Stimulated activated naive CD8-positive, alpha-beta T cell treated with anti-CD3 and anti-CD28 coated beads, Interleukin-15, amount 100 ng/mL, for 72 hours (primary cell): ENCODE data around the gene ARRB1.

Experiments
- ATAC-seq: fragments of 150-1000 bp; cut with Tn5 transposase; 2 replicates; pipeline ENCODE4 v1.10.0; 2021; ENCODE audit warnings: mild to moderate bottlenecking, moderate library complexity
- DNase-seq, 2 donors: peaks; one replicate each; pipeline ENCODE4 v3.0.0; 2021 to 2022
- H3K27ac Mint-ChIP-seq, 2 donors: one replicate each; pipeline ENCODE4 v1.8.0; 2022; ENCODE audit warnings: mild to moderate bottlenecking in 2 of 2, mixed read lengths in 2 of 2, moderate library complexity in 2 of 2
- H3K27me3 Mint-ChIP-seq: one replicate; pipeline ENCODE4 v1.8.0; 2022; ENCODE audit warnings: mixed read lengths
- H3K4me1 Mint-ChIP-seq: one replicate; pipeline ENCODE4 v1.8.0; 2022; ENCODE audit warnings: mild to moderate bottlenecking, mixed read lengths
- H3K4me3 Mint-ChIP-seq, 2 donors: one replicate each; pipeline ENCODE4 v1.8.0; 2022; ENCODE audit warnings: mild to moderate bottlenecking in 2 of 2, mixed read lengths in 2 of 2, moderate library complexity in 1 of 2
- H3K9me3 Mint-ChIP-seq, 2 donors: one replicate each; pipeline ENCODE4 v1.8.0; 2022; ENCODE audit warnings: mixed read lengths in 2 of 2

Gene ARRB1

DNA sequence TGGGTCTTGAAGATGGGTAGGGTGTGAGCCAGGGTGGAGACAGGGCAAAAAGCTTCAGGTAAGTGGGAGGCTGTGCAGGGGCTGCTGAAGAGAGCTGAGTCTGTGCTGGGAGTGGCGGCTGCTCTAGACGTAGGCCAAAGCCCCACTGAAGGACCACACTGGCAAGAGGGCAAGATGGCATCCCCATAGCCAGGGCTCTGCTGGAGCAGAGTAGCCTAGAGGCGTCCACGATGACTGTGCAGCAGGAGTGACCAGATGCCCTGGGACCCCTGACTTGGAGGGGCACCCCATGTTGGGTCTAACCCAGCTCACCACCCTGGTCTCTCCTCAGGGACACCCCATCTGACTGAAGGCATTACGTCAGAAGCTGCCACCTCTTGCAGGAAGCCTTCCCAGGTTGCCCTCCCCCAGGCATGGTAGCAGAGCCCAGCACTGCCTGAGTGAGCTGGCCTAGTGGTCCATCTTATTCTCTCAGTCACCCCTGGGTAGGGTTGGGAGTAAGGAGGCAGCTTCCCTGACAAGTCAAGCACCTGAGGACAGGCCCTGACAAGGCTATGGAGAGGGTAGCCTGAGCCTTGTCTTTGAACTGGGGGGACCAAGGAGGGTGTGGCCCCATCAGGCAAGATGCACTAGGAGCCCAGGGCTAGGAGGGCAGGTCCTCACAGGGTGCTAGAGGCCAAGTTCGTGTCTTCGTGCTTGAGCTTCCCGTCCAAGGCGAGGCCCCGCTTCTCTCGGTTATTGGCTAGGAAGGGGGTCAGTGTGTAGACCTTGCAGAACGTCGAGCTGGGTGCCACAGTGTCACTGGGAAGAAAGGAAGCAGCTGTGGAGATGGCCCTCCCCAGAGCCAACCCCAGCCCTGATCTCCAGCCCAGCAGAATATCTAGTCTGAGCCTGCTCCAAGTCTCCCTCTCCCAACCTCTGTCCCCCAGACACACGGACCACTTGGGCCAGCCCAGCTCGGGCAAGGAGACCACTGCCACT, 77.8 kb downstream of the ARRB1 start:
- Mint-ChIP-seq H3K27ac (peak overlapping the region; percentile 77 to 80), H3K9me3 (no peaks in the 10 kb centered on the region), H3K4me1 (peaks cover 65% of the 10 kb centered on the region), H3K4me3 (no peak overlapping the region), H3K27me3 (no peaks in the 10 kb centered on the region)
- DNase-seq: no peak
- ATAC-seq: no peak

DNA sequence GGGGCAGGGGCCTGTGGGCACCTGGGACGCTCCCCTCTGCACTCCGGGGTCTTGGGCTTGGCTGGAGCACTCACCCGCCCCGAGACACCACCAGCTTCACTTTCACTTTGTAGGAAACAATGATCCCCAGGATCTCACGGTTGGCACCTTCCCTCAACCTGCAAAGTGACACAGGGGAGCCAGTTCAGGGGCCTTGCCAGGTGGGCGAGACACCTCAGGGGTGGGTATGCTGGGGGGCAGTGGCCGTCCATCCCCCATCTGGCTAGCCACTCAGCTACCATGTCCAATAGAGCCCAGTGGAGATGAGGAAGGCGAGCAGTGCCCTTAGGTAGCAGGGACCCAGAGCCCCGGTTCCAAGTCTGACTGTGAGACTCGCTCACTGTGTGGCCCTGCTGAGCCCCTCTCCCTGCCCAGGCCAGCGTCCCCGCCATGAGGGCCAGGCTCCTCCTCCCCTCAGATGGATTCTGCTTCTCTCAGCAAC, 78.6 kb downstream of the ARRB1 start:
- DNase-seq (no peak), ATAC-seq (no peak)
- Mint-ChIP-seq H3K4me3 (no peak overlapping the region), H3K9me3 (no peaks in the 10 kb centered on the region), H3K4me1 (peaks cover 56% of the 10 kb centered on the region), H3K27me3 (no peaks in the 10 kb centered on the region), H3K27ac (peak overlapping the region; percentile 58 to 61)

DNA sequence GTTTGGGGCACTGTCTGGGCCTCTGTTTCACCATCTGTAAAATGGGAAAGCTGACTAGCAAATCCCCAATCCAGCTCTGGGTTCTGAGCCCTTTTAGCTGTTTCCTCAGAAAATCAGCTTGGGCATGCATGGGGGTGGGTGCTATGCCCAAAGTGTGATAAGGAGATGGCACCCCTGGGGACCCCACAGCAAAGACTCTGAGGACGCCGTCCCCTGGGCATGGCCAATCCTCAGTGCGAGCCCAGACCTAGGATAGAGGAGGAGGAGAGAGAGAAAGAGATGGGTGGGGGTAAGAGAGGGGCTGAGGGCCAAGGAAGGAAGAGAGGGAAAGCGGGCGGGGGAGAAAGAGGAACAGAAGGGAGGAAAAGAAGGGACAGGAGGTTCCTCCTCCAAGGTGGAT, 79.1 kb downstream of the ARRB1 start:
- no peak for DNase-seq
- no peak for ATAC-seq
- Mint-ChIP-seq H3K27ac (peak overlapping the region; percentile 58 to 61), H3K4me3 (no peak overlapping the region), H3K27me3 (no peaks in the 10 kb centered on the region), H3K4me1 (peaks cover 52% of the 10 kb centered on the region), H3K9me3 (no peaks in the 10 kb centered on the region)

DNA sequence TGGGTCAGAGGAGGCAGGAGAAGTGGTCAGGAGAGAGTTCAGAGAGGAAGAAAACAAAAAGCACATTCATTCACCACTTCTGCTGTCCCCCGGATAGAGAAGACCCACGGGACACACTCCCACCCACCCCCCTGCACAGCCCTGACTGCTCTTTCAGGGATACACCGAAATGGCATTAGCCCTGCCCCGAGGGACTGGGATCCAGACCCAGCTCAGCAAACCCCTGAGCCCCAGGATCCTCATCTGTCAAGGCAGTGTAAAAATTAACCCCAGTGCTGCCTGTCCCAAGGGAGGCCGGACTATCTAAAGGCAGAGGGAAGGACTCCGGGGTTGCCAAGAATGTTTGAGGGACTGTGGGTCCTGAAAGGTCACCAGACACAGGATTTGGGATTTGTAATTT, 79.7 kb downstream of the ARRB1 start:
- ATAC-seq (no peak), DNase-seq (no peak)
- peaks cover 45% of the 10 kb centered on the region for H3K4me1 Mint-ChIP-seq
- H3K27me3 Mint-ChIP-seq: no peaks in the 10 kb centered on the region
- H3K9me3 Mint-ChIP-seq: no peaks in the 10 kb centered on the region
- no peak overlapping the region for H3K4me3 Mint-ChIP-seq
- peak overlapping the region in 1 of 2 donors; percentile 75 for H3K27ac Mint-ChIP-seq

DNA sequence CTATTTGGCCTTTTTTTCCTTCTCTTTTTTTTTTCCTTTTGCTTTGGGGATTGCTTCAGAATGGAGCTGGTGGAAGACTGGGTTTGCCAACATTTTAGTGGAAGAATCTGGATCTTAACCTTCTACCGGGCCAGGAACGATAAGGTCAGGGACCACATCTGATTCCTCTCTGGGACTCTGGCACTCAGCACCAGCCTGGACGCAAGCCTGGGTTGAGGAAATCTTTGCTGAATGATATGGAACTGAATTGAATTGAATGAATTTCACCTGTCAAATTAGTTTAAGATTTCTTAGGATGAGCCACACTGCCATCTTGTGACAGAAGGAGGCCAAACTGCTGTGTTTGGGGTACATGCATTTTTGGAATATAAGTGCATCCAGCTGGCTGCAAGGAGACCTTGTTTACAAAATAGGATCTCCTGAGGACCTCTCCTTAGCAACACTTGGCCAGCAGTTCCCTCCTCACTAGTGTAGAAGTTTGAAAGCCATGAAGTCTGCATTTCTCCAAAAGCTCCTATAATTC, 80.5 kb downstream of the ARRB1 start:
- Mint-ChIP-seq H3K4me1 (peaks cover 43% of the 10 kb centered on the region), H3K27ac (peak overlapping the region in 1 of 2 donors; percentile 75)

DNA sequence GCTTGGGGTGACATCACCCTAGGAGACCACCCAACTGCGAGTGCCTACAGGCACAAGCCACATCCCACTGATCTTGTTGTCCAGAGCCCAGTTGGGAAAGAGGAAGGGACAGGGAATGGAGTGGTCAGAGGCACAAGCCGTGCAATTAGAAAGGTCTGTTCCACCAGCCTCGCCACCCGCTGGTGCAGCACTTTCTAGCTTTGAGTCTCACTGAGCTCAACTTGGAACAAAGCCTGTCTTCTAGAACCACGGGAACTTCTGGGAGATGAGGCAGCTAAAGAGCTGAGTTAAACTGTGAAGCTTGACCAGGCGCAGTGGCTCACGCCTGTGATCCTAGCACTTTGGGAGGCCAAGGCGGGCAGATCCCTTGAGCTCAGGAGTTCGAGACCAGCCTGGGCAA, 81.6 kb downstream of the ARRB1 start:
- Mint-ChIP-seq H3K9me3 (no peaks in the 10 kb centered on the region), H3K27ac (no peak overlapping the region)
- no peak for ATAC-seq

More for the DNA sequence above, 80.5 kb downstream of the ARRB1 start:
- Mint-ChIP-seq H3K9me3 (no peaks in the 10 kb centered on the region), H3K4me3 (no peak overlapping the region), H3K27me3 (no peaks in the 10 kb centered on the region)
- ATAC-seq: no peak
- DNase-seq: no peak

DNA sequence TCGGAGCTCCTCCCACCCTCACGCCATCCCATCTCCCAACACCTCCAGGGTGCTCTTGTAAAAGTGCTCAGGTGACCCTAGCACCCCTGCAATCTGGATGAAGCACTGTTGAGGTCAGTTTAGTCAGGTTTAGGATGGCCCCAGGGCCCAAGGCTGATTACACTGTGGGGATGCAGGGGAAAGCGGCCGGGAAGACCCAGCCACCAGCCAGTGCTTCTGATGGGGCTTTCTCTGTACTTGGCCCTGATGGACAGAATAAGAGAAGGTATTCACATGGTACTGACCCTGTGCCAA, 82.1 kb downstream of the ARRB1 start:
- Mint-ChIP-seq H3K27ac (peak overlapping the region in 1 of 2 donors; percentile 24), H3K9me3 (no peaks in the 10 kb centered on the region), H3K4me3 (no peak overlapping the region), H3K4me1 (peaks cover 47% of the 10 kb centered on the region), H3K27me3 (no peaks in the 10 kb centered on the region)
- ATAC-seq: no peak
- DNase-seq: no peak

More for the DNA sequence above, 81.6 kb downstream of the ARRB1 start:
- peaks cover 43% of the 10 kb centered on the region for H3K4me1 Mint-ChIP-seq
- DNase-seq: no peak
- no peak overlapping the region for H3K4me3 Mint-ChIP-seq
- no peaks in the 10 kb centered on the region for H3K27me3 Mint-ChIP-seq

DNA sequence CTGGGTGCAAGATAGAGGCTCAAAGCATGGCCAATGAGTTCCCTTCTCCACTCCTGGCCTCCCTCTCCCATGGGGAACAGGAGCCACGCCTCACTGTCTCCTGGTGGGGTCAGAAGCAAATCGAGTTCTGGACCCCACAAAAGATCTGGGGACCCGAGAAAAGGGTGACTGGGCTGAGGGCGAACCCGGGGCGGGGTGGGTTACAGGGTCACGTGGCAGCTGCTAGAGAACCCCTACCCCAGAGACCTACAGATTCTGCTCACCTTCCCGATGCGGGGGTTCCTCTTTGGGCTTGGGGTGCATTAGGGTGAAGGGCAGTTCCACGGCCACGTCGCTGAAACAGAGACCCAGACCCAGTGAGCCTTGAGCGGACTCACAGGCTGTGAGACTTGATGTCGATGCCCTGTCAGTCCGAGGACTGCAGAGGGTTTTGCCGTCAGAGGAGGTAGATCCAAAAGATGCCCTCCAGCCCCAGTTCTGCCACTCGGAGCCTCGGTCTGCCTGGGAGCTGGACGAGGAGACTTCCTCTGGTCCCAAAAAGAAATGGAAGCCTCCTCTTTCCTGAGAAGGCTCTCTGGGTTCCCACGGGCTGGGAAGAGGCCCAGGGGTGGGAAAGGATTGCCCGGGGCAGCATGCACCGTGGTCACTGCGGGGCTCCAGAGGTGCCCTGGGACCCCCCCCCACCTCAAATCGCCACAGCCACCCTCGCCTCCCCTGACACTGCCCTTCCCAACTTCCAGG, 82.7 kb downstream of the ARRB1 start:
- DNase-seq (no peak), ATAC-seq (no peak)
- Mint-ChIP-seq H3K9me3 (no peaks in the 10 kb centered on the region), H3K27me3 (no peaks in the 10 kb centered on the region), H3K4me1 (peaks cover 47% of the 10 kb centered on the region), H3K27ac (peak overlapping the region in 1 of 2 donors; percentile 24), H3K4me3 (no peak overlapping the region)

DNA sequence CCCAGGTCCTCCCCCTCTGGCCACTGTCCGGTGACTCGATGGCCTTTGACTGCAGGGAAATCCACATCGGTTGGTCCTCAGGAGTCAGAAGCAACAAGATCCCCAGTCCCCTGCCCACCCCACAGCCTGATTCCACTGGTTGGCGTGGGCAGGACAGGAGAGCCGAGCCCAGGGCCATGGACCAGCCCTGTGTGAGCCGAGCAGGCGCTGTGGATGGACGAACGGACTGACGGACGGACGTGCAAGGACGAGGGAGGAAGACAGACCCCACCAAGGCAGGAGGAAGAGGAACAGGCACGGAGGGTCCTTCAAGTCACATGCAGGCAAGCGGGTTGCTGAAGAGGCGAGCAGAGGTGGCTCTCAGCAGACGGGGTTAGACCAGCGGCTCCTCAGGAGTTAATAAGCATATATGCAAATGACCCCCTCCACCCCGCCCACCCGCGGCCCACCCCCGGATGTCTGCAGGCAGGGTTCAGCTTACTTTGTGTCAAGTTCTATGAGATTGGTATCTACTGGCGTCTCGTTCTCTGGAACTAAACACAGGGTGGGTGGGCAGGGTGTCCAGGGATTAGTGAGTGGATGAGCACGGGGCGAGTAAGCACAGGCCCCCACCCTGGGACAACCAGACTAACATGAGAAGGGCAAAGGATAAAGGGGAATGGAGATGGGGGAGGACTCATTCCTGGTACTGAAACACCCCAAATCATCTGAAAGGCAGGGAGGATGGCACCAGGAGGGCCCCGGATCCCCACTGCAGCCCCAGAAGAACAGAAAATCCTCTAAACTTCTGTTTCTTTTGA, 84.1 kb downstream of the ARRB1 start:
- peak overlapping the region in 1 of 2 donors; percentile 90 for H3K27ac Mint-ChIP-seq
- no peak for DNase-seq

DNA sequence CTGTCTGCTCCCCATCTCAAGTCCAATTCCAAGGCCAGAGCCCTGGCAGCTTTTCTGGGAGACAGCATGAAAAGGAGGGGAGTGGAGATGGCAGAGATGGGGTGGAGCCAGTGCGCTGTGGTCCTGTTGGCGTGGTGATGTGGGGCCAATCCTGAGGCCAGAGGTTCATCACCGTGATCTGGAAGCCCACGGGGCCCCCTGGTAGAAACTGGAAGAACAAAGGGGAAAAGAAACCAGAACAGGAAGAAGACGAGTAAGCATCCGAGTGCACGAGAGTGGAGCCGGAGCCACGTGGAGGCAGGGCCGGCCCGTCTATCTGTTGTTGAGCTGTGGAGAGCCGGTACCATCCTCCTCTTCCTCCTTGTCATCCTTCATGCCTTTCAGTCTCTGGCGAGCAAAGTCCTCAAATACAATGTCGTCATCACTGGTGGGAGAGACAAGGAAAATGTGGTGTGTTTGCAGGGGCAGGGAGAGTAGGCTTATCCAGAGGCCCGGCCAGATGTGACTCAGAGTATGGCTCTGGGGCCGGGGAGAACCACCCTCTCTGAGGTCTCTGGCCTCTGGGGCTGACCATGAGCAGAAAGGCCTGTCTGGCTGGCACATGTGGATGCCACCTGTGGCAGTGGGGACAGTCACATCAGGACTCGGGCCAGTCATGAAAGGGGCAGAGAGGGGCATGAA, 85.5 kb downstream of the ARRB1 start:
- H3K27ac Mint-ChIP-seq: peak overlapping the region; percentile 61 to 88
- H3K4me1 Mint-ChIP-seq: peaks cover 52% of the 10 kb centered on the region
- no peak overlapping the region for H3K4me3 Mint-ChIP-seq

More for the DNA sequence above, 84.1 kb downstream of the ARRB1 start:
- no peak for ATAC-seq
- Mint-ChIP-seq H3K27me3 (no peaks in the 10 kb centered on the region), H3K4me3 (no peak overlapping the region), H3K4me1 (peaks cover 47% of the 10 kb centered on the region), H3K9me3 (no peaks in the 10 kb centered on the region)

DNA sequence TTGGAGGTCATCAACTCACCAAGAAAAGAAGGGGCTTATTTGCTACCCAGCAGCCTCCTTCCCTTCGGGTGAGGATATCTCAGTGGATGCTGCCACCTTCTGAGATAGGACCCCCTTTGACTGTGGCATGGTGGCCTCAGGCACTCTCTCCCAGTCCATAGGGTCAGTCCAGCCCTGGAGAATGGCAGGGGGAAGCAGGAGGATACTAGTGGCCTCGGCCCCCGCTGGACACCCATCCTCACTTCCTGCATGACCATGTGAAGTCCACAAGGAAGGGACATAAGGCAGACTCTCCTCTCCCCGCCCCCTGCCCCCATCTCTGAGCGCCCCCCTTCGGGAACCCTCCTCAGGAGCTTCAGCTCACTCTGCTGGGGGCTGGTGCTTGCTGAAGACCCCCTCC, 86.5 kb downstream of the ARRB1 start:
- Mint-ChIP-seq H3K27me3 (no peaks in the 10 kb centered on the region), H3K27ac (peak overlapping the region; percentile 13 to 89), H3K9me3 (no peaks in the 10 kb centered on the region), H3K4me3 (no peak overlapping the region), H3K4me1 (peaks cover 61% of the 10 kb centered on the region)
- no peak for DNase-seq
- ATAC-seq: no peak

More for the DNA sequence above, 85.5 kb downstream of the ARRB1 start:
- ATAC-seq (no peak), DNase-seq (no peak)
- Mint-ChIP-seq H3K9me3 (no peaks in the 10 kb centered on the region), H3K27me3 (no peaks in the 10 kb centered on the region)

DNA sequence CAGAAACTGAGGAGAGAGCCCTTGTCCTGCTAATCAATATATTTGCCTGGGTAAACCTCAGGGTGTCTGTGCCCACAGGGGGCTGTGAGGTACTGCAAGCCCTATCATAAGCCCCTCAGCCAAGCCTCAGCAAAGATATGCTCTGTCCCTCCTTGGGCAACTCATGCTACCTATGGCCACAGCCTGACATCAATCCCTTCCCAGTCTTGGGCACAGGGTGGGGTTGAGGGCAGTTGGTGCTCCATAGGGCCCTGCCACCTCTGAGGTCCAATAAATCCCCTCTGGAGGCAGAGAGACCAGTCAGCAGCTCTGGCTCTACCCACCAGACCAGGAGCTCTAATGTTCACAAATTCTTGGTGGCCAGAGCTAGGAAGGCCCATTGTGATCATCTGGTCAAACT, 87.1 kb downstream of the ARRB1 start:
- DNase-seq (no peak), ATAC-seq (peak; percentile 19)
- H3K4me3 Mint-ChIP-seq: no peak overlapping the region
- no peaks in the 10 kb centered on the region for H3K9me3 Mint-ChIP-seq
- H3K27ac Mint-ChIP-seq: peak overlapping the region; percentile 48 to 89
- no peaks in the 10 kb centered on the region for H3K27me3 Mint-ChIP-seq
- peaks cover 68% of the 10 kb centered on the region for H3K4me1 Mint-ChIP-seq

DNA sequence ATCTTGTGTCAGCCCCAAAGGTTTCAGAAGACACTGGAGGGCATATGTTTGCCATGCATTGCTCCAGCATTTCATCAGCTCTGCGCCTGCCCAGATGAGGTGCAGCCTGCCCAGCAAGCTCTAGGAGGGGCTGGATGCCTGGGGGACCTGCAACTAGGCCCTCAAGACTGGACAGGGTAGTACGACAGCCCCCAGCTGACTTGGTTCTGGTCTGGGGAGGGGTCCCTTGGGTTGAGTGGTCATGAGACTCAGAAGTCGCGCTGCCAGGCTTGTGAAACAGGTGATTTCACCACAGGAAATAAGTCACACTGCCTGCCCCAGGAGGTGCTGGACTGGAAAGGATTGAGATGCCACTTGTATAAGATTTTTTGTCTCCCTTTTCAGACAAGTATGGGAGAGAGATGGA, 87.5 kb downstream of the ARRB1 start:
- DNase-seq (peak in 1 of 2 donors; percentile 37), ATAC-seq (peak; percentile 75)
- Mint-ChIP-seq H3K9me3 (no peaks in the 10 kb centered on the region), H3K4me1 (peaks cover 68% of the 10 kb centered on the region), H3K4me3 (no peak overlapping the region), H3K27me3 (no peaks in the 10 kb centered on the region), H3K27ac (peak overlapping the region; percentile 48 to 80)

DNA sequence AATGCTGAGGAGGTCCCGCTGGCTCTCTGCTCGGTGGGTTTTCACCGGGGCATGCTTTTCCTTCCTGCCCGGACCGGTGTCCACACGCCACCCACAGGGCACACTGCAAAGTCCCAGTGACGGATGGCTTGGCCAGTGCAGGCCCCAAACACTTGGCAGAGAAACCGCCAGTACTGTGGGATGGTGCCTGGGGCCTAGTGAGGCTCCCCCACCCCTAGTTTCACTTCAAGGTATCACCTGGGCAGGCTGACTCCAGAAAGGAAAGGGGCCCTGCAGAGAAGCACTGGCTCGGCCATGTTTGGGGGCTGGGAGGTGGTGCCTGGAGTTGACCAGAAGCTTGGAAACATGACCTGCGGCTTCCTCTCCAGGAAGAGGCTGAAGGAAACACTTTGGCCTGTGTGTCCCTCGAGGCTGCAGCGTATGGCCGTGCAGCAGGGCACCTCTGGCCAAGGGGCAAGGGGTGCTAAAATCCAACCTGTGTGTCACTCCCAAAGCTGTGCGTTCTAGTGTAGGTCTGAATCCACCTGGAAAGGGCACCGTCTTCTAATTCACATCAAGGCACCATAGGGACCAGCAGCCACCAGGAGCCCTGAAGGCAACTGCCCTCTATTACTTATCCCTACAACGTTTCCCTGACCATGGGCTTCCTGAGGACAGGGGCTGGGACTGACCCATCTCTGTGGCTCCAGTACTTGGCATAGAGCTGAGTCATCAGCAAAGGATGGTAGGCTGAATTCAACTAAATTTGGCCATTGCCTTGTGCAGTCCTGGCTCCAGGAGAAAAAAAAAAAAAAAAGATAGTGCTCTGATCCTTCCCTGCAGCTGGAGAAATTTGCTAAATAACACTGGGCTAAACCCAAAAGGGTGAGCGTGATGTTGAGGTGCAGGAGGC, 88.3 kb downstream of the ARRB1 start:
- ATAC-seq (no peak), DNase-seq (no peak)
- H3K27me3 Mint-ChIP-seq: no peaks in the 10 kb centered on the region
- peak overlapping the region; percentile 48 to 80 for H3K27ac Mint-ChIP-seq
- no peak overlapping the region for H3K4me3 Mint-ChIP-seq
- H3K4me1 Mint-ChIP-seq: peaks cover 68% of the 10 kb centered on the region
- H3K9me3 Mint-ChIP-seq: no peaks in the 10 kb centered on the region
